Measurements from ENCODE around the gene KRTAP20-4.

DNA sequence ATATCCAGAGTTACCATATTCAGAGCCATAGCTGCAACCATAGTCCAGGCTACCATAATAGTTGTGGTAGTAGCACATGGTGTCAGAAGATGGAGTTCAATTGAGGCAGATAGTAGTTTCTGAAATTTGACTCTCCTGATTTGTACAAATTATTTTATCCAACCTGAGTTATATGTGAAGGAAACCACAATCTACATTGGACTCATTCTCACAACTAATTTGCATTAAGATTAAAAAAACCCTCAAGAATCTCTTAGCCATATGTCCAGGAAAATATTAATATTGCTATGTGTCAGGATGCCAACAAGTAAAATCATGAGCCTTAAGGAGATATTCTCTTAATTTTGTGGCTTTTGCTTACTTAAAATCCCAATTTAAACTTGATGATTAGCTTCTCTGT, 30.1 kb upstream of the KRTAP20-4 start, which contains the start of gene KRTAP22-2:
- TF ChIP-seq EZH2 (IDR thresholded peaks at IDR 0.05; ENCODE audit: borderline replicate concordance, insufficient read depth, low read length, poor library complexity, severe bottlenecking) = no peak
- no peak for TF ChIP-seq EP300 (conservative IDR thresholded peaks at IDR 0.05; ENCODE audit: poor library complexity, severe bottlenecking)
- no peak for TF ChIP-seq RAD21 (conservative IDR thresholded peaks at IDR 0.05)
